Gastroesophageal sphincter (tissue), 3 donors: Measurements from ENCODE around the gene ABRACL.
"Not testable (repeated sequence)": the region's sequence is repeated elsewhere in the genome, so short reads cannot be mapped to it uniquely, and the experiment has no call there.

ENCODE experiments used
- CTCF ChIP-seq, 4 experiments: fragments of 200-600 bp in 2 of 4; fragments of 450-650 bp in 2 of 4; sonication (generic) in 1 of 4; IDR thresholded peaks; one replicate each; pipeline ENCODE4 v1.5.1; 2017 to 2019; ENCODE audit warnings: antibody characterized with exemption in 4 of 4, mild to moderate bottlenecking in 2 of 4, moderate library complexity in 2 of 4
- POLR2AphosphoS5 ChIP-seq: sonication (generic); formaldehyde crosslinking; IDR thresholded peaks from one replicate; pipeline ENCODE4 v1.6.1; 2017; ENCODE audit warnings: antibody characterized with exemption

GRCh38 chr6:138992965-138993364 lies 35.6 kb upstream of the ABRACL start:
- not testable (repeated sequence) for TF ChIP-seq CTCF (IDR thresholded peaks at IDR 0.05); POLR2AphosphoS5
